ENCODE results near the gene MIA2.

DNA sequence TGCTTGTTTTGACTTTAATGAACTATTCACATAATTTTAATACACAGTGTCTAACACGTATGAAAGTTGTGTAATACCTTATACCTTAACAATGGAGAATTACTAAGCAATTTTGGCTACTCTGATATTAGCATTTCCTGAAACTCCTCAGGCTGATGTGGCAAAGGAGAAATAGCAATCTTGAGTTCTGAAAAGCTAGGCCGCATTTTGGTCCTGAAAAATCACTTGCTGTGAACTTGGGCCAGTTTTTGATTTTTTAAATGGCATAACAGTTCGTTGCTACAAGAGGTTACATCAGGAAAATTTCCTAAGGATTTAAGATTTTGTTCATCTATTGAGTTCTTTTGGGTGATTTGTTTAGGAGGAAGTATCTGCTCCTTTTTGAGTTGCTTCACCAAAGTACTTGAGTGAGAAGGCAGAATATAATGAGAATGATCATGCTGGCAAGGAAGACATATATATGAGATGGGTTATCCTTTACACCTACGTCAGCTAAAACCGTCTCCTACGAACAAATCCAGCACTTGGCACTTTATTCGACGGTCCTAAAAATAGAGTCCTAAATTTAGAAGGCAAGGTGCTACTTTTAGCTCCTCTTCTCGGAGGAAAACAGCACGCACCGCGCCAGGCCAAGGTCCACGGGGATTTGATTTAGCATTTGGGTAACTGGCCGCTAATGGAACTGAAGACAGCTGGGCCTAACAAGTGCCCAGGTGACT, 32.2 kb downstream of the MIA2 start:
- TF ChIP-seq USF2 (IDR thresholded peaks at IDR 0.05; ENCODE audit: borderline replicate concordance, low read depth, low read length) (no peak), JUND (IDR thresholded peaks at IDR 0.05) (no peak), REST (IDR thresholded peaks at IDR 0.05; ENCODE audit: low read depth, low read length) (no peak), RFX5 (IDR thresholded peaks at IDR 0.05; ENCODE audit: low read length) (no peak), NFIC (IDR thresholded peaks at IDR 0.05; ENCODE audit: borderline replicate concordance) (no peak), POLR2AphosphoS5 (IDR thresholded peaks at IDR 0.05; ENCODE audit: low read depth, low read length) (no peak)
- TF ChIP-seq, protein P1, sequence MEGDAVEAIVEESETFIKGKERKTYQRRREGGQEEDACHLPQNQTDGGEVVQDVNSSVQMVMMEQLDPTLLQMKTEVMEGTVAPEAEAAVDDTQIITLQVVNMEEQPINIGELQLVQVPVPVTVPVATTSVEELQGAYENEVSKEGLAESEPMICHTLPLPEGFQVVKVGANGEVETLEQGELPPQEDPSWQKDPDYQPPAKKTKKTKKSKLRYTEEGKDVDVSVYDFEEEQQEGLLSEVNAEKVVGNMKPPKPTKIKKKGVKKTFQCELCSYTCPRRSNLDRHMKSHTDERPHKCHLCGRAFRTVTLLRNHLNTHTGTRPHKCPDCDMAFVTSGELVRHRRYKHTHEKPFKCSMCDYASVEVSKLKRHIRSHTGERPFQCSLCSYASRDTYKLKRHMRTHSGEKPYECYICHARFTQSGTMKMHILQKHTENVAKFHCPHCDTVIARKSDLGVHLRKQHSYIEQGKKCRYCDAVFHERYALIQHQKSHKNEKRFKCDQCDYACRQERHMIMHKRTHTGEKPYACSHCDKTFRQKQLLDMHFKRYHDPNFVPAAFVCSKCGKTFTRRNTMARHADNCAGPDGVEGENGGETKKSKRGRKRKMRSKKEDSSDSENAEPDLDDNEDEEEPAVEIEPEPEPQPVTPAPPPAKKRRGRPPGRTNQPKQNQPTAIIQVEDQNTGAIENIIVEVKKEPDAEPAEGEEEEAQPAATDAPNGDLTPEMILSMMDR (IDR thresholded peaks at IDR 0.05) = no peak
- TF ChIP-seq, protein P2, sequence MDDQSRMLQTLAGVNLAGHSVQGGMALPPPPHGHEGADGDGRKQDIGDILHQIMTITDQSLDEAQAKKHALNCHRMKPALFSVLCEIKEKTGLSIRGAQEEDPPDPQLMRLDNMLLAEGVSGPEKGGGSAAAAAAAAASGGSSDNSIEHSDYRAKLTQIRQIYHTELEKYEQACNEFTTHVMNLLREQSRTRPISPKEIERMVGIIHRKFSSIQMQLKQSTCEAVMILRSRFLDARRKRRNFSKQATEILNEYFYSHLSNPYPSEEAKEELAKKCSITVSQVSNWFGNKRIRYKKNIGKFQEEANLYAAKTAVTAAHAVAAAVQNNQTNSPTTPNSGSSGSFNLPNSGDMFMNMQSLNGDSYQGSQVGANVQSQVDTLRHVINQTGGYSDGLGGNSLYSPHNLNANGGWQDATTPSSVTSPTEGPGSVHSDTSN (IDR thresholded peaks at IDR 0.05) = no peak
